Inflammatory macrophage treated with lipopolysaccharide for 1 hour (primary cell): ENCODE results near the gene MINK1.
"Not testable (repeated sequence)": the region's sequence is repeated elsewhere in the genome, so short reads cannot be mapped to it uniquely, and the experiment has no call there.

Source experiments
- DNase-seq, 2 donors: peaks; one replicate each; pipeline ENCODE4 v3.0.0-alpha.2; 2020 to 2022

The MINK1 gene

DNA sequence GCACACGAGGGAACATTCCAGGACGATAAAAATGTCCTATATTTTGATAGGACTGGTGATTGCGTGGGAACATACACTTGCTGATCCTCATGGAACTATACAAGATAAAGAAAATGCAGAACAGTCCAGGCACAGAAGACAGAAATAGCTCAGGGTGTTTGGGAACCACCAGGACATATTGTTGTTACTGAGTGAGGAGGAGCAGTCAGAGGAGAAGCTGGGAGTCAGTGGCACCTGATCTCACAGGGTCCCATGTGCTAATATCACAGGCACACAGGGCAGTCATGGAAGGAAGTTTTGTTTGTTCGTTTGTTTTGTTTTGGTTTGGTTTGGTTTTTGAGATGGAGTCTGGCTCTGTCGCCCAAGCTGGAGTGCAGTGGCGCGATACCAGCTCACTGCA, 20.4 kb upstream of the MINK1 start:
- DNase-seq, result no peak

DNA sequence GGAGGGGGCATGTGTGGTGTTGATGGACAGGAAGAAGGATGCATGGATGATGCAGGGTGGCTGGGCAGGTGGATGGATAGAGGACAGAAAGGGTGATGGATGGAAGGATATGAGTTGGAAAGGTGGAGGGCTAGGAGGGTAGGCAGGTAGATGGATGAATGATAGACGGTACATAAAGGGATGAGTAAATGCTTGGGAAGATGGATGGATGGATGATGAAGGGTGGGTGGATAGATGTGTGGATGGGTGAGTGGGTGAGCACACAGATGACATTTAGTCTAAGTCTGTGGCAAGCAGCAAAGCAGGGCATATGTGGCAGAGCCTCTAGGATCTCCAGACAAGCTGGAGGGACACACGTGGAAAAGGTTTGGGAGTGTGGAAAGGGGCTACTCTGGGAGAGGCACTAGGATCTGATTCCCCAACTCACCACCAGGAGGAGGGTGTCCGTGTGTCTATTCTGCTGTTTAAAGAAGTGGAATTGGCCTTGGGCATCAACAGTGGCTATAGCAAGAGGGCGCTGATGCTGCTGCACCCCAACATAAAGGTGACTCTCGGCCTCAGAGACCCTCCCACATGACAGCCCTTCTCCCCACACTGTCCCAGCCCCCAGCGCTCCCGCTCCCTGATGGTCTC, 18.0 kb upstream of the MINK1 start:
- DNase-seq, result no peak

DNA sequence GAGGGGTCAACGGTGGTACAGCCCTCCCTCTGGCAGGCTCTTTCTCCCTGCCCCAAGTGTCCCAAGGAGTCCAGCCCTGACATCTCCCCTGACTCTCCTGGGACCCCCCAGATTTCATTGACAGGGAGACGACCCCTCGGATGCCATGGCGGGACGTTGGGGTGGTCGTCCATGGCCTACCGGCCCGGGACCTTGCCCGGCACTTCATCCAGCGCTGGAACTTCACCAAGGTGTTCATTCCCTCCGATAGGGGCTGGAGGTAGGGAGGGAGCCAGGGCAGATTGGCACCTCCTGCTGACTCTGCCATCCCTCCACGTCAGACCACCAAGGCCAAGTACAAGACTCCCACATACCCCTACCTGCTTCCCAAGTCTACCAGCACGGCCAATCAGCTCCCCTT, 16.3 kb upstream of the MINK1 start:
- no peak for DNase-seq

GRCh38 chr17:4818276-4818675, 14.9 kb upstream of the MINK1 start:
- no peak for DNase-seq

GRCh38 chr17:4822835-4823234, 10.3 kb upstream of the MINK1 start:
- DNase-seq, result no peak

DNA sequence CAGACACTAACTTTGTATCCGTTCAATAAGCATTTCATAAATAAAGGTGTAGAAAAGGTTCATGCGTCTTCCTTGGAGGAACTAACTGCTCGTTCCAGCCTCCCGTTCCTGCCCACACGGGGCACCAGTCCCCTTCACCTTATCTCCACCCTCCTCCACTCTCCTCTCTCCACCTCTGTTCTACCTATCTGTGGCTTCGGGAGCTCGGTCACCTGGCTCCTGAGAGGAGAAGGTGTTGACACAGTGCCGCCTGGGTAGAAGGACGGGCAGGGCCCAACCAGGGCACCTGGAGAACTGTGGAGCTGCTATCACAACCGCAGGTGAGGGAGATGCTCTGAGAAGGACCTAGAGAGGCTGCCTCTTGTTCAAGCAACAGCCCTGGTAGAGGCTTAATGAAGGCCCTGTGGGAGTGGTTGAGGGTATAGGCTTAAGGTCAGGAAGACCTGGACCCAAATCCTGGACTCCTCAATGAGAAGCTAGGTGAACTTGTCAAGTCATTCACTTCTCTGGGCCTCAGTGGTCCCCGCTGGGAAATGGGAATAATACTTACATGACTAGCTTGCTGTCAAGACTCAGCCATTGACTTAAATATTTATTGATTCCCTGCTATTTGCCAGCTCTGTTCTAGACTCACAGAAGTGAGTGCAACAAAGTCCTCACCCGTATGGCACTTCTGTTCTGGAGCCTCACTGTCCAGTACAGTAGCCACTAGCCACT, 9.6 kb upstream of the MINK1 start:
- DNase-seq, result no peak

- no peak for DNase-seq
These were observed 5.7 kb upstream of the MINK1 start for GRCh38 chr17:4827399-4827798.

- DNase-seq, result not testable (repeated sequence)
These were observed 337 bp upstream of the MINK1 start for GRCh38 chr17:4832829-4833177.

DNA sequence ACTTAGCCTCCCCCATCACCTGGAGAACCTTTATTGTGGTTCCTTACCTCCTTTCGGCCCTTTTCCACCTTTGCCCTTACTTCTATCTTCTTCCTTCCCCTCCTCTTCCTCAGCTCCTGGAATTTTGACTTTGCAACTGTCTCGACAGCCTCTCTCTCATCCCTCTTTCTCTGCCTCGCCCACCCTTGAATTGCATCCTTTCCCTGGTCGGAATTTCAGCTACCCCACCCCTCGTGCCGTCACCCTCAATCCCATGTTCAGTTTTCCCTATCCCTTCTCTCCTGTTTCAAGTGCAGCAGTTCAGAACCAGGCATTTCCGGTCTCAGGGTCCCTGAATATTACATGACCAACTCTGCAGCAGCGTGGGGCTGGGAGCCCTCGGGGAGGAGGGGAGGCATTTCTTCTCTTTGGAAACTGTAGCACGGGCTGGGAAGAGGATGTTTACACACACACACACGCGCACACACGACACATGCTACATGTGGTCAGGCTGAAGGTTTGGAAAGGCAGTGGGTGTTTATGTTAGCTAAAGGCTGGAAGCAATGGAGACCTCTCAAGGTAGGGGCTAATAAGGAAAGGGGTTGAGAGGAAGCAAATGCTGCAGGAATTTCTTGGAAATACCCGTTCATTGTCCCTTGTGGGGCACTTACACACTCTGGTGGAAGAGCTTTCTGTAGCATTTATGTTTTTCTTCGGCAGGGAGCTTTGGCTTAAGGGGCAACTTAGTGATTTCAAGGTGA, 971 bp downstream of the MINK1 start:
- peak; percentile 47 to 79 for DNase-seq

DNA sequence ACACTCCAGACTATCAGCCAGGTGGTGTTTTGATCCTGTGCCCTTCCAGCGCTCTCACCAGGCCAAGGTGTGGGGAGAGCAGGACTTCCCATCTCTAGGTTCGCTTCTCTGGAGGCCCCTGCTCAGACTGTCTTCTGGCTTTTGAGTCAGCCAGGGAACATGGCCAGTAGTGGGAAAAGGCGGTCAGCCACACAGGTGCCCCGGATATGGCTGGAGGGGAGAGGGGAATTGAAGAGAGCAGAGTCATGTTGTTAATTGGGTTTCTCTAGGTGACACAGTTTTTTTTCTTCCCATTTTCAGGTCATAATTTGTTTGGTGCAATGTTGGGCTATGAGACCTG, 1.5 kb downstream of the MINK1 start:
- no peak for DNase-seq

DNA sequence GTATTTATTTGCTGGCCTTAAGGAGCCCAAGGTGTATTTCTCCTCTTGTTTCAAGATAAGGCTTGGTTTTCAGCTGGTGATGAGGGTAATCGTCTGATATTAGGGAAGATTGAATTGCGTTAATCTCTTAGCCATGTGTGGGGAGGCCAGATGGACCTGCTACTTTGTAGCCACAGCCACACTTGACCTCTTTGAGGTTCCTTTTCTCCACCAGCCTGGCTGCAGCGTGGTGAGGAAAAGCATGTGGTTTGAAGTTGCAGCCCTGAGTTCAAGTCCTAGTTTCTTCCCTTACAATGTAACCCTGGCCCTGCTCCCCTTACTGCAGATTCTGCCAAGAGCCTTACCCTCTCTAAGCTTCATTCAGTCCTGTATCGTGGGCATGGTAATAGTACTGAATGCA, 3.1 kb downstream of the MINK1 start:
- no peak for DNase-seq

DNA sequence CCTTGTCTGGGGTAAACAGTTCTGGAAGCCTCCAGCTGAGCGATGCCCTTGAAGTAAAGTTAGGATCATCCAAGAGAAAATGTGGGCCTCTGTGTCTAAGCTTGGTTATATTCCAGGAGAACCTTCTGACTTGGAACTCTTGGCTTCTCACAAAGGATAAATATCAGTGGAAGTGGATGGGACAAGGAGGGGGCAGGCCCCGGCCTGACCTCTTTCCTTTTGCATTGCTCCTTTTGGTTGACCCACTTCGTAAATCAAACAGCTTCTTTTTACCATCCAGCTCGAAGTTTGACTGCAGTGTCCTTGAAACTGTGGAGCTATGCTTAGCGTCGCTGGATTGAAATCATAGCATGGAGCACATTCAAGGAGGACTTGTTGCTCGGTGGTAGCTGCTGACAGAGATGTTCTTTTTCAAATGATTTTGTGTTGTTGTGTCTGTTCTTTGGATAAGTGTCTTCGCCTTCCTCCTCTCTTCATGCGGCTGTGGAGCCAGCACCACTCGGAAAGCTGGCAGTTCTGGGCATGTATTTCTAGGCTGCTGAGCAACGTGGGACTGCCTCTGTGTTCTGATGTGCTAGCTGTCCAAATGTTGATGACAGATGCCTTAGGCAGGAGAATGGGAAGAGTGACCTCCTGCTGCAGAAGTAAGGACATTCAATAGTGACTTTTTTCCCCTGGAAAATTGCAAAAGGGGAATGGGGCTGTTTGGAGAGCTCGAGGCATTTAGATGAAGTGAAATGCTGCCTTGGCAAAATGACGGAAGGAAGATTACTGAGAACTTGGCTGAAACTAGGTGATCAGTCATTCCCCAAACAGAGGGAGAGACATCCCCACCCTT, 4.5 kb downstream of the MINK1 start:
- DNase-seq, result no peak

DNA sequence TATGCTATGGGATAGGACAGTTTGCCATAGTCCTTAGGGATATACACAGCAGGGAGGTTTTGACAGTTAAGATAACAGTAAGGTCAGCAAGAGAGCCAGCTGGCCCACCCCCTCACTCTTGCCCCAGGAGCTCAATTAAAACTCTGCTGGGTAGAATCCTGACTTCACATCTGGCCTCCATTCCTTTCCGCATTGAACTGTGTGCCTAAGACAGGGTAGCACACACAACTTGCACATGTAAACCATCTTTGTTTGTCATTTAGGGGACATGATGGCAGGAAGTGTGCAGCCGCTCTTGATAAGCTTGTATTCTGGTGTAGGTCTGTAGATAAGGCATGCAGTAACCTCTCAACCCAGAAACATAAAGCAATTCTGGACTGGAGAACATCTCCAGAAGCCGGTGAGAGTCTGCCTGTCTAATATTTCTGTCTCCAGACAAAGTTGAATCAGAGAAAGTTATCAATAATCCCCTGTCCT, 5.2 kb downstream of the MINK1 start:
- no peak for DNase-seq

- no peak for DNase-seq
These were observed 6.1 kb downstream of the MINK1 start for GRCh38 chr17:4839221-4839620.

GRCh38 chr17:4839965-4840892, 7.1 kb downstream of the MINK1 start:
- DNase-seq, result no peak

DNA sequence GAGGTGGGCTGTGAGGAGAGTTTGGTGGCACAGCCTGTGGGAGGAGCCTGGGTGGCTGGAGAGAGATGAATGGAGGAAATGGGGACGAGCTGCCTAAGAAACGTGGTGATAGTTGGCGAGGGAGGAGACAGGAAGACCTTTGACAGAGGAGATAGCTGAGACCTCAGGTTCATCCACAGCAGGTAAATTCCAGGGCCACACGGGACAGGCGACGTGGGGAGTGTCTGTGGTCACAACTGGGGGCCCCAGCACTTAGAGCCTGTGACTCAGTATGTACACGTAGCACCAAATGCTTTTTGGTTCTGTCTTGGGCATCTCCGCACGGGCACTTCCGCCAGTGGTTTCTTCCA, 7.7 kb downstream of the MINK1 start:
- DNase-seq, result no peak

DNA sequence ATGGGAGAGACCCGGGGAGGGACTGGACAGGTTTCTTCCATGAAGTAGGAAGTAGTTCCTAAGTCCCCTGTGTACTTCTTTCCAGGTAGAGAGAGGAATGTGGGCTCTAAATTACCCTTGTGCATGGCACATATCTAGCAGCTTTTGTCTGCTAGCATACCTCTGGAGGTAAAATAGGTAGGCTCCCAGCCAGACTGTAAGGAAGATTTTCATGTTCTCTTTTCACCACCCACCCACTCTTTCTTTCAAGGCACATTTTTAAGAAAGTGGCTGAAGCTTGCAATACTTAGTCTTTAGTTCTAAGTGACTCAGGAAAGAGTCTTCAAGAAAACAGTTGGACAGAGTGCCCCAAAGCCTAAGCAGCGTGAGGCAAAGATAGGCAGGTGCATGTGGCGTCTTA, 9.2 kb downstream of the MINK1 start:
- no peak for DNase-seq

- peak; percentile 49 to 55 for DNase-seq
These were observed 10.3 kb downstream of the MINK1 start for GRCh38 chr17:4843321-4844000.

GRCh38 chr17:4845118-4845517, 12.0 kb downstream of the MINK1 start:
- peak; percentile 83 to 88 for DNase-seq

DNA sequence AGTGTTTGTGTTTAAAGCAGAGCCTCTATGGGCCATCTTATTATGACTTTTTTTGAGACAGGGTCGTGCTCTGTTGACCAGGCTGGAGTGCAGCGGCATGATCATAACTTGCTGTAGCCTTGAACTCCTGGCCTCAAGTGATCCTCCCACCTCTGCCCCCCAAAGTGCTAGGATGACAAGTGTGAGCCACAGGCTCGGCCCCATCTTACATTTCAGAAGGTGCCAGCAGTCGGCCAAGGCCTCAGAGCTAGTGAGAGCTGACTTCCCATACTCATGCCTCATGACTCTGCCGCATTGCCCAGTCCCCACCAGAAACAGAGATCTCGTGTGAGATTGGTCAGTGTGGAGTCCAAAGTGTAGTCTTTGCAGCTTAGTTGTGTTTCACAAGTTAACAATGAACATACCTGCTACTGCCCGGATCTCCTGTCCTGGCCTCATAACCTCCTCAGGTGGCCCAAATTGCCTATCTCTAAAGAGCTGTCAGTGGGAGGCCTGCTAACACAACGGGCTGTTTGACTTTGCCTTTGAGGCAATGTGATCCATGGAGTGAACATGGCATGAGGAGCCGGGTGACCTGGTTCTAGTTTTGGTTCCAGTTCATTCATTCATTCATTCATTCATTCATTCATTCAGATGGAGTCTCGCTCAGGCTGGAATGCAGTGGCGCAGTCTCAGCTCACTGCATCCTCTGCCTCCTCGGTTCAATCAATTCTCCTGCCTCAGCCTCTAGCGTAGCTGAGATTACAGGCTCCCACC, 13.7 kb downstream of the MINK1 start:
- no peak for DNase-seq

DNA sequence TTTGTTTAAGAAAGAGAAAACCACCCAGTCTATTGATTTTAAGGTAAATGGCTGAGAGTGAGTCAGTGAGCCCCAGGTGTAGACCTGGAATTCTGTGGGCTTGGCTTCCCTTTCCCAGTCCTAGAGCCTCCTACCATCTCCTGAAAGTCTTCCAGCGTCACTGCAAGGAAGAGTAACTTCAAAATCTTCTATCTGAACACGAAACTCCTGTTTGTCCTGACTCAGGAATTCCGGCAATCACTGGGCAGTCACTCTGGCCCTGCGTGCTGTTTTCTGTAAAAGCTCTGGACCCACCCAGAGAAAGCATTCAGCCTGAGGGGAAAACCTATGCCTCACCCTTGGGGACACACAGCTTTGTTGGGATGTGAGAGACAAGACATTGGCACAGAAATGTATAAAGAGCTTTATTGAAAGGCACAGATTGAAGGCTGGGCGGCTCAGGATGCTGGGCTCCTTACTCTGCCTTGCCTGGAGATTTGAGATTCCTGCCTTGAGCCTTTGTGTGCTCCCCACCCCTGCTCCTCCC, 15.9 kb downstream of the MINK1 start:
- no peak for DNase-seq
